Right lung (tissue), 5 donors: Measurements from ENCODE around the gene RBPMS2. TPM values are rescaled to one million over a fixed set of nuclear protein-coding genes. Genes with fewer than 3 reads are reported as not detected.

Experiments
- DNase-seq, 2 donors: peaks; one replicate each; pipeline ENCODE4 v3.0.0-alpha.2; 2013
- polyA plus RNA-seq, 5 donors: library from polyadenylated mRNA; unstranded; fragments of 120-200 nt; gene quantifications; one replicate each; pipeline versions ENCODE4 v1.2.1 to v1.2.3, GENCODE V29; 2013; ENCODE audit warnings: inconsistent platforms in 1 of 5, low replicate concordance in 1 of 5; ENCODE audit not compliant: insufficient read length in 5 of 5, insufficient read depth in 1 of 5

Gene RBPMS2
- polyA plus RNA-seq, 5 donors: 6.1 to 10.5 (median 7.6) TPM

- DNase-seq: no peak
Measured at GRCh38 chr15:64791401-64791800, 16.0 kb upstream of the RBPMS2 start.

GRCh38 chr15:64783796-64784195 is 8.4 kb upstream of the RBPMS2 start:
- no peak for DNase-seq

- DNase-seq: no peak
Measured at GRCh38 chr15:64782751-64783150, 7.4 kb upstream of the RBPMS2 start.

- DNase-seq: no peak
Measured at GRCh38 chr15:64781299-64781698, 5.9 kb upstream of the RBPMS2 start.

- no peak for DNase-seq
Measured at GRCh38 chr15:64780600-64781156, 5.3 kb upstream of the RBPMS2 start.

- DNase-seq: no peak
Measured at GRCh38 chr15:64779630-64780029, 4.2 kb upstream of the RBPMS2 start.

- no peak for DNase-seq
Measured at GRCh38 chr15:64779024-64779423, 3.6 kb upstream of the RBPMS2 start.

- DNase-seq: no peak
Measured at GRCh38 chr15:64776402-64776786, 1.0 kb upstream of the RBPMS2 start.

GRCh38 chr15:64774629-64775493 is 528 bp downstream of the RBPMS2 start:
- DNase-seq: no peak

GRCh38 chr15:64774037-64774628 is 1.3 kb downstream of the RBPMS2 start:
- DNase-seq: no peak

- no peak for DNase-seq
Measured at GRCh38 chr15:64773606-64774005, 1.8 kb downstream of the RBPMS2 start.

GRCh38 chr15:64772964-64773363 is 2.4 kb downstream of the RBPMS2 start:
- no peak for DNase-seq

GRCh38 chr15:64772488-64772887 is 2.9 kb downstream of the RBPMS2 start:
- DNase-seq: no peak

GRCh38 chr15:64770626-64771025 is 4.8 kb downstream of the RBPMS2 start:
- DNase-seq: no peak

- DNase-seq: no peak
Measured at GRCh38 chr15:64767203-64767602, 8.2 kb downstream of the RBPMS2 start.

GRCh38 chr15:64766058-64766457 is 9.3 kb downstream of the RBPMS2 start:
- DNase-seq: no peak

GRCh38 chr15:64763874-64764273 is 11.5 kb downstream of the RBPMS2 start:
- no peak for DNase-seq

- DNase-seq: no peak
Measured at GRCh38 chr15:64763462-64763861, 11.9 kb downstream of the RBPMS2 start.

- DNase-seq: no peak
Measured at GRCh38 chr15:64763021-64763420, 12.4 kb downstream of the RBPMS2 start.

- no peak for DNase-seq
Measured at GRCh38 chr15:64762546-64762945, 12.8 kb downstream of the RBPMS2 start.

- no peak for DNase-seq
Measured at GRCh38 chr15:64761156-64761555, 14.2 kb downstream of the RBPMS2 start.

- no peak for DNase-seq
Measured at GRCh38 chr15:64760056-64760455, 15.3 kb downstream of the RBPMS2 start.

GRCh38 chr15:64755427-64755940 is 19.9 kb downstream of the RBPMS2 start:
- DNase-seq: no peak
